ENCODE results near the gene PRDM8. TPM values are rescaled to one million over a fixed set of nuclear protein-coding genes. Genes with fewer than 3 reads are reported as not detected.

Gene PRDM8
- total RNA-seq, result 5.2 and 6.1 TPM in 2 replicates

DNA sequence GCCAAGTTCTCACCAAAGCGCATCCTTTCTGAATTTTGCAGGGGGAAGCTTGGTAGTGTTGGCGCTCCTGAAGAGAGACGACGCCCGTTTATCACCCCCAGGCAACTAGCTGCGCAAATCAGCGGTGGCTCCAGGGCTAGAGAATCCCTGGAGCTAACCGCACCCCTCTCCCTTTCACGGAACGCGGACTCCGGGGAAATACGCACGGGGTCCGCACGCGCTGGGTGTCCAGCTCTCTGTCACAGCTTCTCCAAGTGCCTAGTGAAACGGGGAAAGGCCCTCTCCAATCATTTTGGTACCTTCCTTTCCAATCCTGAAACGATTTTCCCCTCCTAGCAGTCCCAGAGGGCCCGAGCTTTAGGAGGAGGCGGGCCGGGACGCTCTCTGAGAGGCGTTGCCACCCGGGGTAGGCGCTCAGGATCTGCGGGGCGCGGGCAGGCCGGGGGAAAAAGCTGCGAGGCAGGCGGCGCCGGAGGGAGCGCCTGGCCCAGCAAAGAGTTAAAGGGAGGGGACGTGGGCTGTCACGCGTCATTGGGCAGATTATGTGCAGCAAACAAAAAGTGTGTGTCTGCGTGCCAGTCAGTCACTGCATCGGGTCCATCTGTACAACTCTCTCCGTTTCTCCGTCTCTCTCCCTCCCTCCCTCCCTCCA is at the start of gene PRDM8:
Gene PRDM8 (plus strand): TSS at position 582 of the 652 bp plus-strand sequence. CDS start 2,578 bp downstream, outside the sequence.

Other genes with a start within 250 kb of the PRDM8 start
- gene ANTXR2, start 124.3 kb upstream of the PRDM8 start, total RNA-seq, result 30.8 and 33.3 TPM in 2 replicates
- 4.9 and 7.4 TPM in 2 replicates for gene FGF5, start 69.2 kb downstream of the PRDM8 start, total RNA-seq
- gene CFAP299, start 138.2 kb downstream of the PRDM8 start, total RNA-seq, result not detected in 2 replicates

Measured in bronchus fibroblast of lung (primary cell).